Measurements from ENCODE around the gene FAM81A.

- TF ChIP-seq CTCF (IDR thresholded peaks at IDR 0.05 in 8 of 11, conservative IDR thresholded peaks at IDR 0.05 in 3 of 11) (no peak), POLR2A (IDR thresholded peaks at IDR 0.05) (no peak), POLR2AphosphoS5 (IDR thresholded peaks at IDR 0.05) (no peak)
Measured at GRCh38 chr15:59437142-59437816, 707 bp upstream of the FAM81A start.
